HG03066 (cell line): Measurements from ENCODE around the gene POLD1.
"Not testable (repeated sequence)": the region's sequence is repeated elsewhere in the genome, so short reads cannot be mapped to it uniquely, and the experiment has no call there.

Experiments used
- ATAC-seq: cut with Tn5 transposase; IDR thresholded peaks from one replicate; pipeline ENCODE4 v1.9.1; 2021; ENCODE audit warnings: low read depth; ENCODE audit not compliant: unreplicated experiment

POLD1 gene

DNA sequence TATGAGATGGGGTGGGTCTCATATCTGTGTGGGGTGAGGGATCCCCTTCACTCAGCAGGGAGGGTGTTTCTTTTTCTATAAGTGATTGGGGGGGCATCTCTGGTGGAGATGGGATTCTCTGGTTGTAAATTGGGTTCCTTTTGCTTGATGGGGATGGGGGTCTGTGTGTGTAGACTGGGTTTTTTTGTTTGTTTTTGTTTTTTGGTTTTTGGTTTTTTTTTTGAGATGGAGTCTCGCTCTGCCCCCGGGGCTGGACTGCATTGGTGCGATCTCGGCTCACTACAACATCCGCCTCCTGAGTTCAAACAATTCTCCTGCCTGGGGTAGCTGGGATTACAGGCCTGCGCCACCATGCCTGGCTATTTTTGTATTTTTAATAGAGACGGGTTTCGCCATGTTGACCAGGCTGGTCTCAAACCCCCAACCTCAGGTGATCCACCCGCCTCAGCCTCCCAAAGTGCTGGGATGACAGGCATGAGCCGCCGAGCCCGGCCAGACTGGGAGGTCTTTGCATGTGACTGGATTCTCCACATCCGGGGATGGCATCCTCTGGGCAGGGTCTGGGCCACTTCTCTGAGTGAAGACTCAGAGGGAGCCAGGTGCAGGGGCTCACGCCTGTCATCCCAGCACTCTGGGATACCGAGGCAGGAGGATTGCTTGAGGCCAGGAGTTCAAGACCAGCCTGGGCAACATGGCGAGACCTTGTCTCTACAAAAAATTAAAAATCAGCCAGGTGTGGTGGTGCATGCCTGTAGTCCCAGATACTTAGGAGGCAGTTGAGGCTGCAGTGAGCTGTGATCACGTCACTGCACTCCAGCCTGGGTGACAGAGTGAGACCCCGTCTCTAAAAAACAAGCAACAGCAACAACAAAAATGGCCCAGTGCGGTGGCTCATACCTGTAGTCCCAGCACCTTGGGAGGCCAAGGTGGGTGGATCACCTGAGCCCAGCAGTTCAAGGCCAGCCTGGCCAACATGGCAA, 49.3 kb downstream of the POLD1 start:
- ATAC-seq: no peak

DNA sequence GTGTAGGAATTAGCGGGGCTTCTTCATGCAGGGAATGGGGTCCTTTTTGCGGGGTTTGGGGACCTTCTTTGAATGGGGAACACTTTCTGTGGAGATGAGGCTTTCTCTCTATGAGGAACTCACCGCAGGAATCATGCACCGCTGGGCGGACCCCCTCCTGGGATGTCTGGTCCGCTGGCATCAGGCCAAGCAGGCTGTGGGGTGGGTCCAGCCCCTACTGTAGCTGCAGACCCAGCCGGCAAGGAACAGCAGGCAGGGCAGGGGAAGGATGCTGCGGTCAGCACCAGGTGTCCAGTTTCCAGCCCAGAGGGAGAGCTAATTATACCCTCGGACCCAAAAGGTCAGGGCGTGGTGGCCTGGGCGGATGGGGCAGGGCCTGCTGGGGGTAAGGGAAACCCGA, 50.4 kb downstream of the POLD1 start:
- ATAC-seq: no peak

DNA sequence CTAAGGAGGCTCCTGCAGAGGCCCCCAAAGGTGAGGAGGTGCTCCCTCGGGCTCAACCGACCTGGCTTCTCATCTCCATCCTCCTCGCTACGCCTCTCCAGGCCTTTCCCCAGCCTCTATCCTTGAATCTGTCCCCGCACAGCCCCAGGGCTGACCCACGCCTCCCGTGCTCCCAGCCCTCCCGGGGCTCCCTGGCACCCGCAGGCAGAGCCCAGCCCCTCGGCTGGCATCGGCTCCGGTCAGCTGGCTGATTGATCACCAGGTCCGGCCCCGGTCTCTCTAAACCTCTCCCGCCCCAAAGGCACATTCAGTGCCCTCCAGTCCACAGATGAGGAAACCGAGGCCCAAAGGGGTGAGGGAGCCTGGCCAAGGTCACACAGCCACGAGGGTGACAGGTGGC, 51.1 kb downstream of the POLD1 start:
- no peak for ATAC-seq

DNA sequence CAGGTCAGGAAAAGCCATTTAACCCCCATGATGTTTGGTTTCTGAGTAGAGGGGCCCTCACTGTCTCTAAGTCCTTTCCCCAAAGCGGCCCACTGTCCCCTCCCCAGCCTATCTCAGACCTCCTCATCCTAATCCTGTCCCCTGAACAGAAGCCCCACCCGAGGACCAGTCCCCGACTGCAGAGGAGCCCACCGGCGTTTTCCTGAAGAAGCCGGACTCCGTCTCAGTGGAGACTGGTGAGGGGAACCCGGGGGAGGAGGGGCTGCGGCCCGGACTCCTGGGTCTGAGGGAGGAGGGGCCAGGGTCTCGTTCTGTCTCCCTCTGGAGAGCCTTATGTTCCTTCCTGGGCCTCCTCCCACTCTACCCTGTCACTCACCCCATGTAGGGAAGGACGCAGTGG, 51.5 kb downstream of the POLD1 start:
- ATAC-seq: no peak

DNA sequence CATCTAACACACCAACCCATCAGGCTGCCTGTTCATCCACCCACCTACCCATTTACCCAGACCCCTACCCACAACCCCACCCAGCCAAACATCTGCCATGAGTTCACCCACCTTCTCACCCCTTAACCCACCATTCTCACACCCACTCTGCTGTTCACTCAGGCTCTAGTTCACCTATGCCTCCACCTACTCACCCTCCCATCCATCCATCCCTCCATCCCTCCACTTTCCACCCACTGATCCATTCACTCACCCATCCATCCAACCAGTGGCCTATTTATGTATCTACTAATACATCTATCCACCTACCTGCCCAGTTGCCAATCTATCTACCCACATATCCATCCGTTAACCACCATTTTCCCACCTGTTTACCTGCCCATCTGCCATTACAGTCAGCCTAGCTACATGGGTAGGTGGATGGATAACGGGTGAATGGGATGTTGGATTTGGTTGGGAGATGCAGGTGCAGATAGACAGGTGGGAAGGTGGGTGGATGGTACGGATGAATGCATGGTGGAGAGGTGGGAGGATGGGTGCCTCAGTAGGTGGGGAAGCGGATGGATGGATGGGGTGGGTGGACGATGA, 53.8 kb downstream of the POLD1 start:
- no peak for ATAC-seq

DNA sequence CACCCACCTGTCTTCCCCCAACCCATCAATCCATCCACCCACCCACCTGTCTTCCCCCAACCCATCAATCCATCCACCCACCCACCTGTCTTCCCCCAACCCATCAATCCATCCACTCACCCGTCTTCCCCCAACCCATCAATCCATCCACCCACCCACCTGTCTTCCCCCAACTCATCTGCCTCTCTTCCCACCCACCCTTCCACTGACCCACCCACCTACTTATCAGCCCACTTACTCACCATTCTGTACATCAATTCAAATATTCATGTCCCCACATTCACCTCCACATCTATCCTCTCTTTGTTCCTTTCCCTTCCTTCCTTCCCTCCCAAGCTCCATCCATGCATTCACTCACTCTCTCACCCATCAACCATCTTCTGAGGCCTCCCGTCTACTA, 55.0 kb downstream of the POLD1 start:
- ATAC-seq: not testable (repeated sequence)

DNA sequence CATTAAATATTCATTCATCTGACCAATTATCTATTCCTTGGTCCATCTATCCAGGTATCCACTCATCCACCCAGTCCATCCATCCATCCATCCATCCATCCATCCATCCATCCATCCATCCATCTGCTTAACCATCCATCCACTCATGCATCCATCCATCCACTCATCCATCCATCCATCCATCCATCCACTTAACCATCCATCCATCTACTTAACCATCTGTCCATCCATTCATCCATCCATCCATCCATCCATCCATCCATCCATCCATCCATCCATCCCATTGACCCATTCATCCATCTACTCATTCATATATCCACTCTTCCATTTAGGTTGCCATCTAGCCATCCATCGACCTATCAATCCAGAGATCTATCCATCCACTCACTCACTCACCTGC, 59.9 kb downstream of the POLD1 start:
- no peak for ATAC-seq

DNA sequence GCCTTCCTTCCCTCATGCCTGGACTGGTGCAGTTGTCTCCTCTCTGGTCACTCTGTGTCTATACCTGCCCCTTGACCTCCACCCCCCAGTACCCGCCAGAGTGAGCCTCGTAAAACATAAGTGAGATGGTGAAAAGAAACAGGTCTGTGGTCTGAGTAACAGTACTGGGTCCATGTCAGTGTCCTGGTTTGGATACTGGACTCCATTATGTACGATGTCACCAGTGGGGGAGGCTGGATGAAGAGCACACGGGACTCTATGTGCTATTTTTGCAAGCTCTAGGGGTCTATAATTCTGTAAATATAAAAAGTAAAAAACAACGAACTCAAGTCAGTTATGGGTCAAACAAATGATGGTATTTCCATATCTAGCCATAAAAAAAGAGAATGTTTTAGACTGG, 62.9 kb downstream of the POLD1 start:
- ATAC-seq: no peak

DNA sequence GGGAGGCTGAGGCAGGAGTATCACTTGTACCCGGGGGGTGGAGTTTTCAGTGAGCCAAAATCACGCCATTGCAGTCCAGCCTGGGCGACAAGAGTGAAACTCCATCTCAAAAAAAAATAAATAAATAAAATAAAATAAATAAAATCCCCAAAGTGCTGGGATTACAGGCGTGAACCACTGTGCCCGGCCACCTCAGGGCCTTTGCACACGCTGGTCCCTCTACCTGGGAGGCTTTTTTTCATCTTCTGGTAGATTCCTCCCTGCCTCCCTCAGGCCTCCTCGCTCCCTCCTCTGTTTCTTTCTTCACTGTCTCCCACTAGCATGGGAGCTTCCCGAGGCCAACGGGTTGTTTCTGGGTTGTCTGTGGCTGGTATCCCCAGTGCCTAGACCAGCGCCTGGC, 63.6 kb downstream of the POLD1 start:
- no peak for ATAC-seq

DNA sequence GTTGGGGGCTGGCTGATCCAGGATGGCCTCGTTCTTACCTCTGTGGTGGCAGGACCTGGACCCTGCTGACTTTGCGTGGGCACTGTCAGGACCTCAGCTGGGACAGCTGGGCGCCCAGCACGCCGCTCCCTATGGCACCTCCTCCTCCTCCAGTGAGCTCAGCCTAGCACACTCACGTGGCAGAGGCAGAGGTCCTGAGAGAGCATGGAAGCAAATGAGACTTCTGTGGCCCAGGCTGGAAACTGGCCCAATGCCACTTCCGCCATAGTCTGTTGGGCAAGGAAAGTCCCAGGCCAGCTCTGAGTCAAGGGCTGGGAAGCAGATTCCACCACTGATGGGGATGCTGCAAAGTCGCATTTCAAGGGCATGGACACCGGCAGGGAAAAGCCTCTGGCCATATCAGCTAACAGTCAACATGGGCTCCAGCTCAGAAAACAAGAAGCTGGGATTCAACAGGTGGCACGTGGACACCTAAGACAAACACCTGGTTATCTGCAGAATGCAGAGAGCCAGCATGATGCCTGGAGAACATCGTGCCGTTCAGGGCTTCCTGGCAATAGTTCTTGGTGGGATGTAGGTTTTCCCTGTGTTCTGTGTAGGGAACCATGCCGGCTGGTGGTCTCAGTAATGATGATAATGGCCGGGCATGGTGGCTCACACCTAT, 65.2 kb downstream of the POLD1 start:
- ATAC-seq: no peak

DNA sequence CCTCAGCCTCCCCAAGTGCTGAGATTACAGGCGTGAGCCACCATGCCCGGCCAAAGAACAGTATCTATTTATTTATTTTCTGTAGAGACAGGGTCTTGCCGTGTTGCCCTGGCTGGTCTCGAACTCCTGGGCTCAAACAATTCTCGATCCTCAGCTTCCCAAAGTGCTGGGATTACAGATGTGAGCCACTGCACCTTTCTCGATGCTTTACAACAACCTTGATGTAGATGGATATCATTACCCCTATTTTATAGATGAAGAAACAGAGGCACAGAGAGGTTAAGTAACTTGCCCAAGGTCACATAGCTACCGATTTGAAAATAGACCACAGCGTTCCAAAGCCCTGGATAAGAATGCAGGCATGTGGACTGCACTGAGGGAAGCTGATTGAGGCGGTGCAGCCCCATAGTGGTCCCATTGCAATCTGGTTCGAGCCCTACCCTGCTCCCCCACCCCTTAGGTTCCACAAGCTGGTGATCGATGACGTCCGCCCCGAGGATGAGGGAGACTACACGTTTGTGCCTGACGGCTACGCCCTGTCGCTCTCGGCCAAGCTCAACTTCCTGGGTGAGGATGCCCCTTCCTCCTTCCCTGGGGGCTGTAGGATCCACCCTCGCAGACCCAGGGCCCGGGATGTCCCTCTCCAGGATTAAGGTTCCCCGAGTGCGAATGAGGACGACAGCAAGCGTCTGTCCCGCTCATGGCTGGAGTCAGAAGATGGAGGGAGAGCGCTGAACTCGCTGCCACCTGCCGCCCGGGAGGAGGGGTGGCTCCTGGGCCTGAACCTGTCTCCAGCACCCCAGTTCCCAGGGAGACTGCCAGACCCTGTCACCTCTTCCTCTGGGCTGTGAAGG, 66.4 kb downstream of the POLD1 start:
- ATAC-seq: no peak

DNA sequence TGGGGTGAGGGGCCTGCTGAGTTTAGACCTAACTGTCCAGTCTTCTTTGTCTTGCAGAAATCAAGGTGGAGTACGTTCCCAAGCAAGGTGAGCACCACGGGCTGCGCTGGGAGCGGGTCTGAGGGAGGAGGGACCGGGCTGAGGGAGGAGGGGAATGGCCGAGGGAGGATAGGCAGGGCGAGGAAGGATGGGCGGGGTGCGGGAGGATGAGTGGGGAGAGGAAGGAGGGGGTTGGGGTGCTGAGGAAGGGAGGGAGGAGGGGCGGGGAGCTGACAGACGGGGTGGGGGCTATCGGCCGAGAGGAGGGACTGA, 67.0 kb downstream of the POLD1 start:
- no peak for ATAC-seq

DNA sequence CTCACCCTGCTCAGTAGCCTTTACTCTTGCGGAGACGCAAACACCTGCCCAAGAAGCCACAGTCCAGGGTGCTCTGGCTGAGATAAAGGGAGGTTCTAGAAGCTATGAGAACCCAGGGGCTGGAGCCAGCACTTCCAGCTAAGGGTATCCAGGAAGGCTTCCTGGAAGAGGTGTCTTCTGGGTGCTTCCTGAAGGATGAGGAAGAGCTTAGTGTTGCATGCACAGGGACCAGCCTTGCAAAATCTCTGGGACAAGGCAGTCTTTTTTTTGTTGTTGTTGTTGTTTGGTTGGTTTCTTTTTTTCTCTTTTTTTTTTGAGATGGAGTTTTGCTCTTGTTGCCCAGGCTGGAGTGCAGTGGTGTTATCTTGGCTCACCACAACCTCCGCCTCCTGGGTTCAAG, 69.1 kb downstream of the POLD1 start:
- no peak for ATAC-seq

DNA sequence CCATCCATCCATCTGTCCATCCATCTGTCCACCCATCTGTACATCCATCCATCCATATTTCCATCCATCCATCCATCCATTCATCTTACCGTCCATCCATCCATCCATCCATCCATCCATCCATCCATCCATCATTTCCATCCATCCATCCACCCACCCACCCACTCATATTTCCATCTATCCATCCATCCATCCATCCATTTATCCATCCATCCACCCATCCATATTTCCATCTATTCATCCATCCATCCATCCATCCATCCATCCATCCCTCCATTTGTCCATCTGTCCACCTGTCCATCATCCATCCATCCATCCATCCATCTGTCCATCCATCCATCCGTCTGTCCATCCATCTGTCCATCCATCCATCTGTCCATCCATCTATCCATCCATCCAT, 71.8 kb downstream of the POLD1 start:
- ATAC-seq: no peak

DNA sequence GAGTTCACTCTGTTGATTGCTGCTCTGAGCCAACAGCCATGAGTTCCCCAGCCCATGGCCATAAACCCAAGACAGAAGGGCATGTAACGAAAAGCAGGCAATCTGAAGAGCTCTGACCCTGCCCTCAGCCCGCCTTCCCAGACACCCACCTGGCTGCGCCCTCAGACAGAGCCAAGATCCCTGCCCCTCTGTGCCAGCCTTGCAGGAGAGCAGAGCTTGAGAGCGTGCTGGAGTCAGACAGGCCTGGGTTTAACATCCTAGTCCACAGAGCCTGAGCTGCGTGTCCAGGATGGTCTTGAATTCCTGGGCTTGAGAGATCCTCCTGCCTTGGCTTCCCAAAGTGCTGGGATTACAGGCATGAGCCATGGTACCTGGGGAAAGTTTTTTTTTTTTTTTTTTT, 73.2 kb downstream of the POLD1 start:
- no peak for ATAC-seq

DNA sequence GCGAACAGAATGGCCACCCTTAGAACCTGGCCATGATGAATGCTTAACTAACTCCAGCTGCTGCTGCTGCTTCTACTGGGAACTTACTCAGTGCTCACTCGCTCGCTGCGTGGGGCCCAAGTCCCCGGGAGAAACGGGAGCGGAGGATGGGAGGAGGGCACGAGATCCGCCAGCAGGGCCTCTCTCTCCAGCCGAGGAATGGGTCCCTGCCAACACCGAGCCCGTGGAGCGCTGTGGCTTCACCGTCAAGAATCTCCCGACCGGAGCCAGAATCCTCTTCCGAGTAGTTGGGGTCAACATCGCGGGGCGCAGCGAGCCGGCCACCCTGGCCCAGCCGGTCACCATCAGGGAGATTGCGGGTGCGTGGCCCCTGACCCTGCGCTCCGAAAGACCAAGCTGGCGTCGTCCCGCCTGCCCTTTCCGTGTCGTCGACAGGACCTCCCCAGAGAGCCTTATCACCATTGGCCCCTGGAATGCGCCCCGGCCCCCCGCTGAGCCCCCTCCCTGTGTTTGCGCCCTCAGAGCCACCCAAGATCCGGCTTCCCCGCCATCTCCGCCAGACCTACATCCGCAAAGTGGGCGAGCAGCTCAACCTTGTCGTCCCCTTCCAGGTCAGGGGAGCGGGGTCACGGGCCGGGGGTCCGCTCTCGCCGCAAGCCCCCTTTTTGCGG, 74.4 kb downstream of the POLD1 start:
- ATAC-seq: no peak

DNA sequence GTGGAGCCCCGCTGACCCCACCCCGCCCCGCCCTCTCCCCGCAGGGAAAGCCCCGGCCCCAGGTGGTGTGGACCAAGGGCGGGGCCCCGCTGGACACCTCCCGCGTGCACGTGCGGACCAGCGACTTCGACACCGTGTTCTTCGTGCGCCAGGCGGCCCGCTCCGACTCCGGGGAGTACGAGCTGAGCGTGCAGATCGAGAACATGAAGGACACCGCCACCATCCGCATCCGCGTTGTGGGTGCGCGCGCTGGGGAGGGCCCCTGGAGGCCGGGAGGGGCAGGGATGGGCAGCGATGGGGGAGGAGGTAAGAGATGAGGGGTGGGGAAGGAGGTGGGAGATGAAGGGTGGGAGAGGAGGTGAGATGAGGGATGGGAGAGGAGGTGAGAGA, 74.9 kb downstream of the POLD1 start:
- ATAC-seq: no peak

DNA sequence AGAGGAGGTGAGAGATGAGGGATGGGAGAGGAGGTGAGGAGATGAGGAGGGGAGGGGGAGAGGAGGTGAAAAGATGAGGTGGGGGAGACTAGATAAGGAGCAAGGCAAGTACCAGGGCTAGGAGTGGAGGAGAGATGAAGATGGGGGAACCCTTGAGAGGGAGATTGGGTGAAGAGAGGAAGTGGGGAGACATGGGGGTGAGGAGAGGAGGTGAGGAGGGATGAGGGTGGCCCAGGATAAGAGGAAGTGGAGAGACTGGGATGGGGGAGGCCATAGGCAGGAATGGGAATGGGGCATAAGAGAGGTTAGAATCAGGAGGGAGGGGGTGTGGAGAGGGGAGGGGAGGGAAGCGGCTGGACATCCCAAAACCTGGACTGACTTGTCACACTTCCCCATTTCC, 75.5 kb downstream of the POLD1 start:
- ATAC-seq: no peak

DNA sequence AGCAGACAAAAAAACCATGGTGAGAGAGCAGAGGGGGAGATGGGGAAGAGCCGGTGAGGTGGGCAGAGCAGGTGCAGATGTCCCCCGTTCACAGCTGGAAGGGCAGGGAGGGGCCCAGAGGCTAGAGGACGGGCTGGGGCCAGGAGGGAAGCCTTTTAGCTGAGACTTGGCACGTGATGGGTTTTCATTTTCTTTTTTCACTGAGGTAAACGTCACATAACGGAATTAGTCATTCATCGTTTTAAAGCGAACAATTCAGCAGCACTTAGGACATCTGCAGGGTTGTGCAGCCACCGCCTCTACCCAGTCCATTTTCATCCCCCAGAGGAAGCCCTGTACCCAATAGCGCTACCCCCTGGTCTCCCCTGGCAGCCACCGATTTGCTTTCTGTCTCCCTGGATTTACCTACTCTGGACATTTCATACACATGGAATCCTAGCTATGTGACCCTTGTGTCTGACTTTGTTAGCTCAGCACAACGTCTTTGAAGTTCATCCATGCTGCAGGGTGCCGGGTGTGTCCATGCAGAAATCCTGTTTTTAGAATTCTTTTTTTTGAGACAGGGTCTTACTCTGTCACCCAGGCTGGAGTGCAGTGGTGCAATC, 76.1 kb downstream of the POLD1 start:
- ATAC-seq: peak; percentile 76
